WTC11 (cell line): Measurements from ENCODE around the gene BDH1. TPM values are rescaled to one million over a fixed set of nuclear protein-coding genes. Genes with fewer than 3 reads are reported as not detected.

Experiments used
- ATAC-seq: fragments of 200-7000 bp; cut with Tn5 transposase; 2 replicates; pipeline ENCODE4 v1.10.0; 2021; ENCODE audit warnings: mild to moderate bottlenecking, moderate library complexity
- CTCF ChIA-PET: fragments of 300-600 bp; sonication (Branson Sonifier 250); formaldehyde crosslinking; loops from one replicate; lab custom pipeline; 2021; ENCODE audit warnings: antibody characterized with exemption; lab: Charles Lee
- POLR2A ChIA-PET: fragments of 350-600 bp; sonication (Branson Sonifier 250); formaldehyde crosslinking; loops from one replicate; lab custom pipeline; 2021; ENCODE audit warnings: antibody characterized with exemption; lab: Charles Lee
- DNase-seq: peaks from one replicate; pipeline ENCODE4 v3.0.0; 2021; ENCODE audit warnings: low spot score
- H3K27ac Mint-ChIP-seq: 2 replicates; pipeline ENCODE4 v1.8.0; 2021; ENCODE audit warnings: mixed read lengths
- H3K27me3 Mint-ChIP-seq: 2 replicates; pipeline ENCODE4 v1.8.0; 2021; ENCODE audit warnings: low read depth, mild to moderate bottlenecking, moderate library complexity, mixed read lengths
- H3K36me3 Mint-ChIP-seq: 2 replicates; pipeline ENCODE4 v1.8.0; 2021; ENCODE audit warnings: mixed read lengths
- H3K4me1 Mint-ChIP-seq: 2 replicates; pipeline ENCODE4 v1.8.0; 2022; ENCODE audit warnings: mixed read lengths
- H3K4me3 Mint-ChIP-seq: 2 replicates; pipeline ENCODE4 v1.8.0; 2021; ENCODE audit warnings: mild to moderate bottlenecking, moderate library complexity, mixed read lengths
- H3K9me3 Mint-ChIP-seq: 2 replicates; pipeline ENCODE4 v1.8.0; 2021; ENCODE audit warnings: mixed read lengths
- AFF4 ChIP-seq: sonication (generic); formaldehyde crosslinking; IDR thresholded peaks from 2 replicates; pipeline ENCODE4 v1.8.1; 2023; ENCODE audit warnings: mild to moderate bottlenecking, missing genetic modification reagents, borderline replicate concordance
- ARID4B ChIP-seq: sonication (generic); formaldehyde crosslinking; IDR thresholded peaks from 2 replicates; pipeline ENCODE4 v1.8.0; 2023; ENCODE audit warnings: missing genetic modification reagents, mild to moderate bottlenecking, borderline replicate concordance
- ATF1 ChIP-seq: sonication (generic); formaldehyde crosslinking; IDR thresholded peaks from 2 replicates; pipeline ENCODE4 v1.8.1; 2023; ENCODE audit warnings: mild to moderate bottlenecking, moderate library complexity, missing genetic modification reagents
- EMX1 ChIP-seq: fragments of 250-450 bp; sonication (Bioruptor Pico); IDR thresholded peaks from 2 replicates; pipeline ENCODE4 v1.8.0; 2021; ENCODE audit warnings: mild to moderate bottlenecking
- JAZF1 ChIP-seq: fragments of 250-450 bp; sonication (Bioruptor Pico); IDR thresholded peaks from 2 replicates; pipeline ENCODE4 v1.9.0; 2021; ENCODE audit warnings: moderate library complexity, mild to moderate bottlenecking, inconsistent platforms
- KAT7 ChIP-seq: sonication (generic); formaldehyde crosslinking; IDR thresholded peaks from 2 replicates; pipeline ENCODE4 v1.8.1; 2023; ENCODE audit warnings: missing genetic modification reagents, mild to moderate bottlenecking, borderline replicate concordance
- NFATC4 ChIP-seq: fragments of 250-450 bp; sonication (Bioruptor Pico); IDR thresholded peaks from 2 replicates; pipeline ENCODE4 v1.9.0; 2021; ENCODE audit warnings: mild to moderate bottlenecking
- RELA ChIP-seq: sonication (generic); formaldehyde crosslinking; IDR thresholded peaks from 2 replicates; pipeline ENCODE4 v1.8.1; 2022; ENCODE audit warnings: missing genetic modification reagents, mild to moderate bottlenecking, borderline replicate concordance
- STAT6 ChIP-seq: sonication (generic); formaldehyde crosslinking; conservative IDR thresholded peaks from 2 replicates; pipeline ENCODE4 v1.8.1; 2023; ENCODE audit warnings: mild to moderate bottlenecking, low read depth, missing genetic modification reagents, moderate library complexity
- TEAD4 ChIP-seq: sonication (generic); formaldehyde crosslinking; IDR thresholded peaks from 2 replicates; pipeline ENCODE4 v1.8.0; 2022; ENCODE audit warnings: mild to moderate bottlenecking, missing genetic modification reagents
- ZBTB21 ChIP-seq: sonication (generic); formaldehyde crosslinking; IDR thresholded peaks from 2 replicates; pipeline ENCODE4 v1.8.1; 2023; ENCODE audit warnings: mild to moderate bottlenecking, missing genetic modification reagents, borderline replicate concordance
- ZMAT4 ChIP-seq: fragments of 250-450 bp; sonication (Bioruptor Pico); IDR thresholded peaks from 2 replicates; pipeline ENCODE4 v1.9.0; 2021; ENCODE audit warnings: mild to moderate bottlenecking
- ZNF263 ChIP-seq: sonication (generic); formaldehyde crosslinking; IDR thresholded peaks from 2 replicates; pipeline ENCODE4 v1.8.1; 2022; ENCODE audit warnings: low read depth, mild to moderate bottlenecking, moderate library complexity, missing genetic modification reagents
- ZNF281 ChIP-seq: sonication (generic); formaldehyde crosslinking; IDR thresholded peaks from 2 replicates; pipeline ENCODE4 v1.8.0; 2023; ENCODE audit warnings: mild to moderate bottlenecking, missing genetic modification reagents
- ZNF317 ChIP-seq: sonication (generic); formaldehyde crosslinking; IDR thresholded peaks from 2 replicates; pipeline ENCODE4 v1.8.1; 2023; ENCODE audit warnings: low read depth, mild to moderate bottlenecking, moderate library complexity, missing genetic modification reagents, borderline replicate concordance
- ZNF416 ChIP-seq: fragments of 250-450 bp; sonication (Bioruptor Pico); IDR thresholded peaks from 2 replicates; pipeline ENCODE4 v1.9.0; 2021; ENCODE audit warnings: mild to moderate bottlenecking, inconsistent platforms
- total RNA-seq: library from RNA; stranded (reverse); gene quantifications from 3 replicates; pipeline ENCODE4 v1.2.3, GENCODE V29; 2021
- TF ChIP-seq, protein P1 (sequence below): sonication (generic); formaldehyde crosslinking; IDR thresholded peaks from 2 replicates; pipeline ENCODE4 v1.8.0; 2022; ENCODE audit warnings: mild to moderate bottlenecking, missing genetic modification reagents
- TF ChIP-seq, protein P2 (sequence below): fragments of 250-450 bp; sonication (Bioruptor Pico); conservative IDR thresholded peaks from 2 replicates; pipeline ENCODE4 v1.9.0; 2021; ENCODE audit warnings: mild to moderate bottlenecking

The BDH1 gene
- total RNA-seq, 1 experiment from 2014 or later, result 26.8 TPM

GRCh38 chr3:197527569-197527968 is 28.2 kb downstream of the BDH1 start:
- Mint-ChIP-seq H3K27me3 (no peaks in the 10 kb centered on the region), H3K27ac (no peak overlapping the region), H3K4me1 (peaks cover 2% of the 10 kb centered on the region), H3K9me3 (no peaks in the 10 kb centered on the region), H3K4me3 (no peak overlapping the region), H3K36me3 (peaks cover 9% of the 10 kb centered on the region)
- ATAC-seq, result no peak
- DNase-seq, result no peak
- ChIA-PET CTCF (interaction anchor here (0.6 to 2.9 kb wide), 5 partner anchors 8 to 104 kb away, joined by 3 to 12 read pairs (median 4); no protein-coding TSS in a partner anchor), POLR2A (no interaction called here)
- no peak for TF ChIP-seq ZNF317 (CRISPR knock-in tag)
- no peak for TF ChIP-seq ARID4B (CRISPR knock-in tag)
- TF ChIP-seq, protein P1, sequence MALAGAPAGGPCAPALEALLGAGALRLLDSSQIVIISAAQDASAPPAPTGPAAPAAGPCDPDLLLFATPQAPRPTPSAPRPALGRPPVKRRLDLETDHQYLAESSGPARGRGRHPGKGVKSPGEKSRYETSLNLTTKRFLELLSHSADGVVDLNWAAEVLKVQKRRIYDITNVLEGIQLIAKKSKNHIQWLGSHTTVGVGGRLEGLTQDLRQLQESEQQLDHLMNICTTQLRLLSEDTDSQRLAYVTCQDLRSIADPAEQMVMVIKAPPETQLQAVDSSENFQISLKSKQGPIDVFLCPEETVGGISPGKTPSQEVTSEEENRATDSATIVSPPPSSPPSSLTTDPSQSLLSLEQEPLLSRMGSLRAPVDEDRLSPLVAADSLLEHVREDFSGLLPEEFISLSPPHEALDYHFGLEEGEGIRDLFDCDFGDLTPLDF (CRISPR knock-in tag), result no peak
- TF ChIP-seq EMX1, result no peak
- TF ChIP-seq ZNF281, result no peak
- no peak for TF ChIP-seq ZNF263 (CRISPR knock-in tag)
- TF ChIP-seq ZBTB21 (CRISPR knock-in tag), result no peak
- no peak for TF ChIP-seq STAT6 (CRISPR knock-in tag)
- TF ChIP-seq, protein P2, sequence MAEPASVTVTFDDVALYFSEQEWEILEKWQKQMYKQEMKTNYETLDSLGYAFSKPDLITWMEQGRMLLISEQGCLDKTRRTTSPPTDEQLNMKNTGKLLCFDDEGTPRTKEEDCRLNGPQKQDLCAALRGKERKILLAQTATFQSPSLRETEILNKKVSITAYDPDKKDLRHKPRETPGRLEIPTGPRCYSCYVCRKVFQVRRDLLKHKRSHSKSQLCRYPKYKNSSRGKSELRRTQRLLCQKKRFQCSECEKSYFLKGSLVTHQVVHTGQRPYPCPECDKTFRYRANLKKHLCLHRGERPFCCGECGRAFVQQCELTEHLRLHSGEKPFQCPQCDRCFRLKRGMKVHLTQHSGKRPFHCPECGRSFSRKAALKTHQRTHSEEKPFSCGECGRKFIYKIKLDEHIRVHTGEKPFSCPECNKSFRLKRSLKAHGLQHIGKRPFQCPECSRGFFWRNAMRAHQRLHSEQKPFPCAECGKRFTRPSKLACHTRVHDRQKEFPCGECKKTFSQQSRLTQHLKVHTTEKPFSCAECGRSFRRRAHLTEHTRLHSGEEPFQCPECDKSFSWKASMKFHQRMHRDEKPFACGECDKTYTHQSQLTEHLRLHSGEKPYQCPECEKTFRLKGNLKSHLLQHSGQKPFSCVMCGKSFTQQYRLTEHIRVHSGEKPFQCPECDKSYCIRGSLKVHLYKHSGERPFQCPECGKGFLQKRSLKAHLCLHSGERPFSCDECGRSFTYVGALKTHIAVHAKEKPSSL, result no peak
- no peak for TF ChIP-seq RELA (CRISPR knock-in tag)
- no peak for TF ChIP-seq ZNF416 (CRISPR knock-in tag)
- no peak for TF ChIP-seq ATF1 (CRISPR knock-in tag)
- no peak for TF ChIP-seq ZMAT4 (CRISPR knock-in tag)
- TF ChIP-seq AFF4, result no peak
- TF ChIP-seq NFATC4 (CRISPR knock-in tag), result no peak
- TF ChIP-seq KAT7, result no peak
- TF ChIP-seq JAZF1 (CRISPR knock-in tag), result no peak
- no peak for TF ChIP-seq TEAD4 (CRISPR knock-in tag)
